Measurements from ENCODE around the gene PRKG1. TPM values are rescaled to one million over a fixed set of nuclear protein-coding genes. Genes with fewer than 3 reads are reported as not detected.

The PRKG1 gene
- total and polyA plus RNA-seq, 2 experiments from 2014 or later: 18.2 to 21.1 TPM

GRCh38 chr10:52297747-52298146, 1223.5 kb downstream of the PRKG1 start:
- Histone ChIP-seq H2AFZ (no peak overlapping the region), H3K27ac (ENCODE audit: low read depth) (no peak overlapping the region), H3F3A (replicated peaks; ENCODE audit: low read depth) (0 out of 2 replicates have a peak, but pooled peaks cover 3% of the 10 kb centered on the region), H3K4me1 (ENCODE audit: insufficient read depth) (peaks cover 4% of the 10 kb centered on the region; the same call in 1 of the 2 replicates), H4K20me1 (replicated peaks; ENCODE audit: insufficient read depth) (no peaks in the 10 kb centered on the region), H3K4me2 (no peak overlapping the region), H3K79me2 (replicated peaks; ENCODE audit: insufficient read depth) (no peaks in the 10 kb centered on the region), H3K9me2 (ENCODE audit: insufficient read depth) (no peaks in the 10 kb centered on the region), H3K36me3 (ENCODE audit: insufficient read depth) (no peaks in the 10 kb centered on the region), H3K27me3 (ENCODE audit: insufficient read depth) (no peaks in the 10 kb centered on the region), H3K4me3 (no peak overlapping the region)
- peaks cover 2% of the 10 kb centered on the region for H3K27me3 Mint-ChIP-seq (ENCODE audit: insufficient read depth, low read depth, poor library complexity)
- H3K27ac Mint-ChIP-seq: no peak overlapping the region
- DNase-seq (ENCODE audit: low spot score) (no peak), ATAC-seq (no peak)
- no peaks in the 10 kb centered on the region for H3K4me1 Mint-ChIP-seq
- peaks cover 6% of the 10 kb centered on the region for H3K9me3 Mint-ChIP-seq
- no peak for TF ChIP-seq EZH2 (IDR thresholded peaks at IDR 0.05; ENCODE audit: low read depth, unreplicated experiment)
- H3K36me3 Mint-ChIP-seq (ENCODE audit: low read depth): peaks cover 2% of the 10 kb centered on the region; the same call in 1 of the 3 replicates
- H3K4me3 Mint-ChIP-seq: no peak overlapping the region

GRCh38 chr10:52300599-52301277, 1226.5 kb downstream of the PRKG1 start:
- ATAC-seq: no peak
- no peaks in the 10 kb centered on the region for H3K36me3 ChIP-seq (ENCODE audit: insufficient read depth)
- H3K4me3 ChIP-seq: no peak overlapping the region
- Mint-ChIP-seq H3K36me3 (ENCODE audit: low read depth) (peaks cover 2% of the 10 kb centered on the region; the same call in 1 of the 3 replicates), H3K9me3 (peaks cover 6% of the 10 kb centered on the region), H3K4me1 (no peaks in the 10 kb centered on the region), H3K4me3 (no peak overlapping the region), H3K27me3 (ENCODE audit: insufficient read depth, low read depth, poor library complexity) (peaks cover 2% of the 10 kb centered on the region), H3K27ac (no peak overlapping the region)
- no peak overlapping the region for H3K4me2 ChIP-seq
- no peak overlapping the region for H2AFZ ChIP-seq
- H3K79me2 ChIP-seq (replicated peaks; ENCODE audit: insufficient read depth): no peaks in the 10 kb centered on the region
- no peak overlapping the region for H3K27ac ChIP-seq (ENCODE audit: low read depth)
- H3K9me2 ChIP-seq (ENCODE audit: insufficient read depth): no peaks in the 10 kb centered on the region
- H3K27me3 ChIP-seq (ENCODE audit: insufficient read depth): no peaks in the 10 kb centered on the region
- H3F3A ChIP-seq (replicated peaks; ENCODE audit: low read depth): 0 out of 2 replicates have a peak, but pooled peaks cover 3% of the 10 kb centered on the region
- no peak for DNase-seq (ENCODE audit: low spot score)
- H3K4me1 ChIP-seq (ENCODE audit: insufficient read depth): peaks cover 4% of the 10 kb centered on the region; the same call in 1 of the 2 replicates
- no peaks in the 10 kb centered on the region for H4K20me1 ChIP-seq (replicated peaks; ENCODE audit: insufficient read depth)
- TF ChIP-seq REST (IDR thresholded peaks at IDR 0.05; ENCODE audit: unreplicated experiment): no peak
- no peak for TF ChIP-seq ETS1 (IDR thresholded peaks at IDR 0.05)
- TF ChIP-seq CREB1 (CRISPR knock-in tag; IDR thresholded peaks at IDR 0.05; ENCODE audit: low read depth): no peak
- no peak for TF ChIP-seq POLR2AphosphoS5 (IDR thresholded peaks at IDR 0.05; ENCODE audit: low read depth)
- TF ChIP-seq CTCF (conservative IDR thresholded peaks at IDR 0.05; ENCODE audit: low read depth in 2 of 2): no peak
- TF ChIP-seq NANOG (IDR thresholded peaks at IDR 0.05; ENCODE audit: borderline replicate concordance): no peak
- no peak for TF ChIP-seq ZNF462 (CRISPR knock-in tag; IDR thresholded peaks at IDR 0.05)

Measured in GM23338 (cell line).